HG03575 (cell line): Measurements from ENCODE around the gene FAIM2.

Source experiments
- ATAC-seq: cut with Tn5 transposase; IDR thresholded peaks from one replicate; pipeline ENCODE4 v1.9.1; 2021; ENCODE audit not compliant: unreplicated experiment, insufficient number of reproducible peaks, low FRiP score; ENCODE audit errors: extremely low read depth

The FAIM2 gene

GRCh38 chr12:49901986-49902385 lies 1.7 kb downstream of the FAIM2 start:
- ATAC-seq, result no peak

GRCh38 chr12:49901026-49901425 lies 2.7 kb downstream of the FAIM2 start:
- ATAC-seq, result no peak

- no peak for ATAC-seq
Observed at GRCh38 chr12:49900371-49900770, 3.3 kb downstream of the FAIM2 start.

GRCh38 chr12:49899921-49900320 lies 3.8 kb downstream of the FAIM2 start:
- no peak for ATAC-seq

- no peak for ATAC-seq
Observed at GRCh38 chr12:49899286-49899843, 4.3 kb downstream of the FAIM2 start.

- ATAC-seq, result no peak
Observed at GRCh38 chr12:49897276-49897675, 6.4 kb downstream of the FAIM2 start.

GRCh38 chr12:49895773-49896172 lies 7.9 kb downstream of the FAIM2 start:
- no peak for ATAC-seq

- ATAC-seq, result no peak
Observed at GRCh38 chr12:49894751-49895148, 8.9 kb downstream of the FAIM2 start.

- no peak for ATAC-seq
Observed at GRCh38 chr12:49893753-49894750, 9.6 kb downstream of the FAIM2 start.

GRCh38 chr12:49892732-49893317 lies 10.9 kb downstream of the FAIM2 start:
- no peak for ATAC-seq

GRCh38 chr12:49892084-49892731 lies 11.5 kb downstream of the FAIM2 start:
- no peak for ATAC-seq

GRCh38 chr12:49891476-49891875 lies 12.2 kb downstream of the FAIM2 start:
- no peak for ATAC-seq

- no peak for ATAC-seq
Observed at GRCh38 chr12:49891012-49891411, 12.7 kb downstream of the FAIM2 start.

- ATAC-seq, result no peak
Observed at GRCh38 chr12:49890096-49890461, 13.6 kb downstream of the FAIM2 start.

- ATAC-seq, result no peak
Observed at GRCh38 chr12:49889361-49890095, 14.2 kb downstream of the FAIM2 start.

GRCh38 chr12:49888461-49889151 lies 15.1 kb downstream of the FAIM2 start:
- ATAC-seq, result no peak

GRCh38 chr12:49887536-49888401 lies 15.9 kb downstream of the FAIM2 start:
- no peak for ATAC-seq

- no peak for ATAC-seq
Observed at GRCh38 chr12:49887091-49887490, 16.6 kb downstream of the FAIM2 start.
